Daoy (cell line): ENCODE measurements around the gene ORC2. TPM values are rescaled to one million over a fixed set of nuclear protein-coding genes. Genes with fewer than 3 reads are reported as not detected.

Experiments
- DNase-seq: peaks from one replicate; pipeline ENCODE4 v3.0.0-alpha.2; 2015; ENCODE audit warnings: low read depth
- total RNA-seq: library from RNA; depleted of rRNA; stranded (reverse); fragments of >200 nt; shearing (Covaris generic); gene quantifications from 2 replicates; pipeline ENCODE4 v1.2.3, GENCODE V29; 2014; rRNA removed

ORC2 gene
- total RNA-seq, 1 experiment from 2014 or later, result 21.2 TPM

- DNase-seq, result no peak
Measured at GRCh38 chr2:200861617-200862155, 101.8 kb downstream of the ORC2 start.

- no peak for DNase-seq
Measured at GRCh38 chr2:200860092-200860795, 103.2 kb downstream of the ORC2 start.

Other genes starting within 250 kb of the ORC2 start
- 550 and 605 TPM in 2 replicates for gene BZW1, start 151.8 kb downstream of the ORC2 start, total RNA-seq
- 37.3 and 42.9 TPM in 2 replicates for gene CLK1, start 99.0 kb downstream of the ORC2 start, total RNA-seq
- gene PPIL3, start 74.6 kb downstream of the ORC2 start, total RNA-seq, result 42.5 and 64.4 TPM in 2 replicates
- gene NIF3L1, start 74.3 kb downstream of the ORC2 start, total RNA-seq, result 51.1 and 53.8 TPM in 2 replicates
- 4.5 and 12.3 TPM in 2 replicates for gene HYCC2, start 108.0 kb upstream of the ORC2 start, total RNA-seq
- gene NDUFB3, start 108.3 kb upstream of the ORC2 start, total RNA-seq, result 180 and 303 TPM in 2 replicates
- 25.1 and 26.3 TPM in 2 replicates for gene CFLAR, start 152.5 kb upstream of the ORC2 start, total RNA-seq
- 2.3 and 2.9 TPM in 2 replicates for gene CASP10, start 219.5 kb upstream of the ORC2 start, total RNA-seq